ENCODE data around the gene FAM13A. TPM values are rescaled to one million over a fixed set of nuclear protein-coding genes. Genes with fewer than 3 reads are reported as not detected.
"Not testable (repeated sequence)": the region's sequence is repeated elsewhere in the genome, so short reads cannot be mapped to it uniquely, and the experiment has no call there.

FAM13A gene
- total RNA-seq, 1 experiment from 2014 or later: 26.7 TPM

DNA sequence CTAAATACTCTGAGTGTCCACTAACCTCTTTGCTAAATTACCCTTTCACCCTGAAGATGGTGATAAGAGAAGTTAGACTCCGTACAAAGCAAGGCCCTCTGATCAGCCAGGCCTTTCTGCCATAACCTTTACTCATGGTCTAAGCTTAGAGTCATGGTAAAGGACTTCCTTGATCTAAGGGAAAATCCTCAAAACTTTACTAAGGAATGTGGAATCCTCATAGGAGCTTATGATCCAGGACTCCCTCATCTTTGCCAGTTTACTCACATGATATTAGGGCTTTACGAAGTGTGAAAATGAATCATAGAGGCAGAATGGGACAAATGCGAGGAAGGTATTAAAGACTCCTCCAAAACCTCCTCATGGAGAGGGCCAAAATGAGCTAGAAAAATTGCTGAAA lies 7.9 kb upstream of the FAM13A start:
- TF ChIP-seq, protein P1, sequence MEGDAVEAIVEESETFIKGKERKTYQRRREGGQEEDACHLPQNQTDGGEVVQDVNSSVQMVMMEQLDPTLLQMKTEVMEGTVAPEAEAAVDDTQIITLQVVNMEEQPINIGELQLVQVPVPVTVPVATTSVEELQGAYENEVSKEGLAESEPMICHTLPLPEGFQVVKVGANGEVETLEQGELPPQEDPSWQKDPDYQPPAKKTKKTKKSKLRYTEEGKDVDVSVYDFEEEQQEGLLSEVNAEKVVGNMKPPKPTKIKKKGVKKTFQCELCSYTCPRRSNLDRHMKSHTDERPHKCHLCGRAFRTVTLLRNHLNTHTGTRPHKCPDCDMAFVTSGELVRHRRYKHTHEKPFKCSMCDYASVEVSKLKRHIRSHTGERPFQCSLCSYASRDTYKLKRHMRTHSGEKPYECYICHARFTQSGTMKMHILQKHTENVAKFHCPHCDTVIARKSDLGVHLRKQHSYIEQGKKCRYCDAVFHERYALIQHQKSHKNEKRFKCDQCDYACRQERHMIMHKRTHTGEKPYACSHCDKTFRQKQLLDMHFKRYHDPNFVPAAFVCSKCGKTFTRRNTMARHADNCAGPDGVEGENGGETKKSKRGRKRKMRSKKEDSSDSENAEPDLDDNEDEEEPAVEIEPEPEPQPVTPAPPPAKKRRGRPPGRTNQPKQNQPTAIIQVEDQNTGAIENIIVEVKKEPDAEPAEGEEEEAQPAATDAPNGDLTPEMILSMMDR (conservative IDR thresholded peaks at IDR 0.05): no peak
- no peak for TF ChIP-seq EZH2 (IDR thresholded peaks at IDR 0.05; ENCODE audit: low read depth)
- POLR2A ChIA-PET (ENCODE audit: unreplicated experiment): no interaction called here

DNA sequence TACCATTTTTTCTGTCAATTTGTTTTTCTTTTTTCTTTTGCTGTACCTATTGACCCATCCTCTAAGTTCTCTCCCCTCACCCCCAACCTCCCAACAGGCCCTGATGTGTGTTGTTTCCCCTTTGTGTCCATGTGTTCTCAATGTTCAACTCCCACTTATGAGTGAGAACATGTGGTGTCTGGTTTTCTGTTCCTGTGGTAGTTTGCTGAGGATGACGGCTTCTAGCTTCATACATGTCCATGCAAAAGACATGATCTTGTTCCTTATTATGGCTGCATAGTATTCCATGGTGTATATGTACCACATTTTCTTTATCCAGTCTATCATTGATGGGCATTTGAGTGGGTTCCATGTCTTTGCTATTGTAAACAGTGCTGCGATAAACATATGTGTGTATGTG lies 859 bp upstream of the FAM13A start:
- CTCF ChIA-PET; H3K36me3 ChIP-seq (ENCODE audit: low read depth); H3K4me3 ChIP-seq; H3K9me2 ChIP-seq (ENCODE audit: insufficient read depth); H4K20me1 ChIP-seq (ENCODE audit: insufficient read depth); H3F3A ChIP-seq (ENCODE audit: insufficient read depth, low read depth); BruUV-seq (replicated peaks); H3K27ac ChIP-seq; POLR2A ChIA-PET (ENCODE audit: unreplicated experiment); DNase-seq; intact Hi-C loops (cut with micrococcal nuclease; ENCODE audit: unreplicated experiment); H3K9me3 ChIP-seq (ENCODE audit: insufficient read depth, low read depth); H3K27me3 ChIP-seq (ENCODE audit: insufficient read depth, low read depth); H3K79me2 ChIP-seq (ENCODE audit: low read depth): not testable (repeated sequence)
- Histone ChIP-seq H2AFZ (peak overlapping the region; percentile 87; the same call in 1 of the 2 replicates), H3K4me1 (replicated peaks; ENCODE audit: insufficient read depth) (peaks cover 15% of the 10 kb centered on the region; the same call in 1 of the 2 replicates), H3K4me2 (peak overlapping the region; percentile 70)

More for the DNA sequence above, 7.9 kb upstream of the FAM13A start:
- Histone ChIP-seq H3K4me2 (no peak overlapping the region), H2AFZ (no peak overlapping the region), H3K79me2 (ENCODE audit: low read depth) (no peaks in the 10 kb centered on the region), H3K9me2 (ENCODE audit: insufficient read depth) (no peaks in the 10 kb centered on the region), H3K27ac (no peak overlapping the region), H3K9me3 (ENCODE audit: insufficient read depth, low read depth) (no peaks in the 10 kb centered on the region), H3K36me3 (ENCODE audit: low read depth) (no peaks in the 10 kb centered on the region), H3K4me3 (no peak overlapping the region), H3F3A (ENCODE audit: insufficient read depth, low read depth) (no peaks in the 10 kb centered on the region), H3K27me3 (ENCODE audit: insufficient read depth, low read depth) (no peaks in the 10 kb centered on the region), H4K20me1 (ENCODE audit: insufficient read depth) (no peaks in the 10 kb centered on the region), H3K4me1 (replicated peaks; ENCODE audit: insufficient read depth) (no peaks in the 10 kb centered on the region)
- CTCF ChIA-PET: no interaction called here
- intact Hi-C loops (cut with micrococcal nuclease; ENCODE audit: unreplicated experiment): no loop called here
- no peak for DNase-seq
- no TSS peak for BruUV-seq (replicated peaks)

DNA sequence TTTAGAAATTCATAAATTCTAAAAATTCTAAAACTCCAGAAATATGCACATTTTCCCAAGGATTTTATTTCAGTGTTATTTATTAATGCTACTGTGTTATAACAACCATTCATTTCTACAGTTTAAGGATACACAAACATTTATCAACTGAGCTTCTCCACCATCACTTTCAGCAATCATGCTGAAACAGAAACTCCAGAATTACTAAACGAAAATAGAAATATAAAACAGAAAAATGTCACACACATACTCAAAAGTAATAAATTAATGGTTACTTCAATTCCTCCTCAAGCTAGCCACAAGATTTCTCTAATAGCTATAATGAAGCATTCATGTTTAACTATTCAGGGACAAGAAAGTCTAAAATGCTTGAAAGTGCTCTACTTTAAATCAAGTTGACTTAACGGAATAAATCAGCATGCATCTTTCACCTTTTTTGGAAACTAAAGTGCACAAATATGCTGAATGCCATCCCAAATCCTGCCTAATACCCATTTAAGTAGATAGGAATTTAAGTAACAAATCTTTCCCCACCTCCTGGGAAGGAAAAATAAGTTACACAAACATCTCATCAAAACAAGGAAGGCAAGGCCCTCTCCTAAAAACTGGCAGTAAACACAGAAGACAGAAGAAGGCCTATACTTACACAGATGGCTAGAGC lies 563 bp downstream of the FAM13A start:
- peak overlapping the region; percentile 87 for H2AFZ ChIP-seq

More for the DNA sequence above, 563 bp downstream of the FAM13A start:
- peaks cover 15% of the 10 kb centered on the region; the same call in 1 of the 2 replicates for H3K4me1 ChIP-seq (replicated peaks; ENCODE audit: insufficient read depth)
- H3K9me2 ChIP-seq (ENCODE audit: insufficient read depth): no peaks in the 10 kb centered on the region
- no peaks in the 10 kb centered on the region for H3K36me3 ChIP-seq (ENCODE audit: low read depth)
- TF ChIP-seq, protein P1 (conservative IDR thresholded peaks at IDR 0.05): no peak
- TF ChIP-seq EZH2 (IDR thresholded peaks at IDR 0.05; ENCODE audit: low read depth): no peak
- ChIA-PET CTCF (no interaction called here), POLR2A (ENCODE audit: unreplicated experiment) (no interaction called here)
- H3K79me2 ChIP-seq (ENCODE audit: low read depth): peaks cover 5% of the 10 kb centered on the region
- H3K4me3 ChIP-seq: peak overlapping the region; percentile 58
- BruUV-seq (replicated peaks): no TSS peak
- H3K4me2 ChIP-seq: peak overlapping the region; percentile 70
- no peaks in the 10 kb centered on the region for H3K9me3 ChIP-seq (ENCODE audit: insufficient read depth, low read depth)
- H3K27ac ChIP-seq: peak overlapping the region; percentile 44; the same call in 1 of the 2 replicates
- no peaks in the 10 kb centered on the region for H3F3A ChIP-seq (ENCODE audit: insufficient read depth, low read depth)
- intact Hi-C loops (cut with micrococcal nuclease; ENCODE audit: unreplicated experiment): no loop called here
- DNase-seq: no peak
- no peaks in the 10 kb centered on the region for H3K27me3 ChIP-seq (ENCODE audit: insufficient read depth, low read depth)
- H4K20me1 ChIP-seq (ENCODE audit: insufficient read depth): no peaks in the 10 kb centered on the region

Data from PC-9 (cell line).